ENCODE measurements around the gene PLA2G4B. TPM values are rescaled to one million over a fixed set of nuclear protein-coding genes. Genes with fewer than 3 reads are reported as not detected.

PLA2G4B gene
- total and polyA plus RNA-seq, 10 of the 15 experiments (the other 5 are each of a cell fraction or from before 2014, with no cell fraction given), result 0.22 to 6.6 (median 2.9) TPM

DNA sequence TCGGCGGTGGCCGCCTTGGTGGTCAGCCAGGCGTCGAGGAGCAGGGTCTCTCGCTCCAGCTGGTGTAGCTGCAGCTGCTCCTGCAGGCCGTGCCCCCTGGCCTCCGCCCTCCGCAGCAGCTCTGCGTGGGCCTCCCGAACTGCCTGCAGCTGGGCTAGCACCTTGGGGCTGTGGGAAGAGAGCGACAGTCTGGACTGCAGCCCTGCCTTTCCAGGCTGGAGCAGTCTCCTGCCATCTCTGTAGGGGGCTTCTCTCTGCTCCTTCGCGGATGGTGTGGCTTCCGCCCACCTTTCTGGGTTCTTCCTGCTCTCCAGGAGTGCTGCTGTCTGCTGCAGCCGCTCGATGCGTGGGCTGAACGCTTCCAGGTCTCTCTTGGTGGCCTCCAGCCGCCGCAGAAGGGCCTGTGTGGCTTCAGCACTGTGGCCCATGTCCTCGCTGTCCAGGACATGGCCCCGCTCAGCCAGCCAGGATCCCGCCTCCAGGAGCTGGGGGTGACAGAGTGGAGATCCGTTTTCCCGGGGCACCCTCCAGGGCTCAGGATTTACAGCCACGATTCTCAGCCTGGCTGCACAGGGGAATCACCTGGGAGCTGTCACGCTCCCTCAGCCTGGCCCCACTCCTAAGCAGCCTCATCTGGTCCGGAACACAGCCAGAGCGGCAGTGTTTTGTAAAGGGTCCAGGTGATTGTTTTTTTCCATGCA, 16.8 kb downstream of the PLA2G4B start (continued):
- TF ChIP-seq, protein P1, sequence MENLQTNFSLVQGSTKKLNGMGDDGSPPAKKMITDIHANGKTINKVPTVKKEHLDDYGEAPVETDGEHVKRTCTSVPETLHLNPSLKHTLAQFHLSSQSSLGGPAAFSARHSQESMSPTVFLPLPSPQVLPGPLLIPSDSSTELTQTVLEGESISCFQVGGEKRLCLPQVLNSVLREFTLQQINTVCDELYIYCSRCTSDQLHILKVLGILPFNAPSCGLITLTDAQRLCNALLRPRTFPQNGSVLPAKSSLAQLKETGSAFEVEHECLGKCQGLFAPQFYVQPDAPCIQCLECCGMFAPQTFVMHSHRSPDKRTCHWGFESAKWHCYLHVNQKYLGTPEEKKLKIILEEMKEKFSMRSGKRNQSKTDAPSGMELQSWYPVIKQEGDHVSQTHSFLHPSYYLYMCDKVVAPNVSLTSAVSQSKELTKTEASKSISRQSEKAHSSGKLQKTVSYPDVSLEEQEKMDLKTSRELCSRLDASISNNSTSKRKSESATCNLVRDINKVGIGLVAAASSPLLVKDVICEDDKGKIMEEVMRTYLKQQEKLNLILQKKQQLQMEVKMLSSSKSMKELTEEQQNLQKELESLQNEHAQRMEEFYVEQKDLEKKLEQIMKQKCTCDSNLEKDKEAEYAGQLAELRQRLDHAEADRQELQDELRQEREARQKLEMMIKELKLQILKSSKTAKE (IDR thresholded peaks at IDR 0.05; ENCODE audit: low read depth, poor library complexity, severe bottlenecking), result no peak
- no peak for TF ChIP-seq ATF7 (IDR thresholded peaks at IDR 0.05; ENCODE audit: low read depth)
- TF ChIP-seq ZNF217 (IDR thresholded peaks at IDR 0.05), result no peak
- TF ChIP-seq POLR2AphosphoS5 (IDR thresholded peaks at IDR 0.05; ENCODE audit: low read length), result no peak
- no peak for TF ChIP-seq CBFB (IDR thresholded peaks at IDR 0.05; ENCODE audit: low read depth)
- TF ChIP-seq CHD1 (IDR thresholded peaks at IDR 0.05; ENCODE audit: low read depth, low read length), result no peak
- TF ChIP-seq SPI1 (IDR thresholded peaks at IDR 0.05; ENCODE audit: borderline replicate concordance, insufficient read depth, low read depth, low read length), result no peak
- TF ChIP-seq SP1 (IDR thresholded peaks at IDR 0.05; ENCODE audit: low read depth, low read length), result no peak

DNA sequence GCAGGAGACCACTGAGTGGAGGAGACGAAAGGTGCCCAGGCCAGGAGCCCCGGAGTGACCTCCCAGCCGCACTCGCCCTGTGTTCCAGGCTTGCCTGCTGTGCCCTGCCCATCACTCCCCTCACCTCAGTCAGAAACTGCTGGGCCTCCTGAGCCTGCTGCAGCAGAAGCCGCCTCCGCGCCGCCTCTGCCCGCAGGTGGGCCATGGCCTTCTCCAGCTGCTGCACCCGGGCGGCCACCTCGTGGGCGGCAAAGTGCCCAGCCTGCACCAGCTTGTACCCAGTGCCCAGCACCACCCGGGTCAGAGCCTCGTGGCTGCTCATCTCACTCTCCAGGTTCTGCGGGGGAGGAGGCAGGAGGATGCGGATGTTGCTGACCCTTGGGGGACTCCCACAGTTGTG, 17.6 kb downstream of the PLA2G4B start:
- SMC1A ChIA-PET (ENCODE audit: uncharacterized antibody, unreplicated experiment), result no interaction called here
- ATAC-seq, result no peak
- H3K4me2 ChIP-seq (ENCODE audit: control insufficient read depth, insufficient read depth), result no peak overlapping the region
- no peak overlapping the region for H2AFZ ChIP-seq (ENCODE audit: control insufficient read depth, low read depth, low read length)
- no peak overlapping the region for H3K9ac ChIP-seq (ENCODE audit: control insufficient read depth, insufficient read depth, low read length)
- H3K79me2 ChIP-seq (ENCODE audit: control insufficient read depth, insufficient read depth, low read length), result no peaks in the 10 kb centered on the region
- no peaks in the 10 kb centered on the region for H4K20me1 ChIP-seq (ENCODE audit: control insufficient read depth, insufficient read depth)
- no peak overlapping the region for H3K27ac ChIP-seq (ENCODE audit: control insufficient read depth, insufficient read depth)
- no peaks in the 10 kb centered on the region for H3K4me1 ChIP-seq (ENCODE audit: control insufficient read depth, insufficient read depth, low read length)
- no peak for DNase-seq (ENCODE audit: low read depth, low spot score)
- no TSS peak for BruUV-seq (replicated peaks)
- H3K4me3 ChIP-seq, result no peak overlapping the region
- FAIRE-seq, result no peak
- H3K27me3 ChIP-seq (replicated peaks in 1 of 2; ENCODE audit: control insufficient read depth in 2 of 2, insufficient read depth in 2 of 2, low read length in 1 of 2), result no peaks in the 10 kb centered on the region; a peak in 1 of 4 replicates
- intact Hi-C loops (cut with micrococcal nuclease; ENCODE audit: unreplicated experiment), result no loop called here
- POLR2A ChIA-PET, result interaction anchor here (1.4 kb wide), 1 partner anchor 9 kb away, joined by 4 read pairs; no protein-coding TSS in a partner anchor
- WGBS (ENCODE audit: insufficient coverage, insufficient replicate concordance, low lambda C conversion rate, missing lambda C conversion rate), result 59% methylated on average over 16 of the region's 17 CpGs
- RAD21 ChIA-PET (ENCODE audit: unreplicated experiment), result no interaction called here
- no peaks in the 10 kb centered on the region for H3K36me3 ChIP-seq (ENCODE audit: control insufficient read depth in 2 of 2, insufficient read depth in 2 of 2, low read length in 1 of 2)
- CTCF ChIA-PET, result no interaction called here
- in situ Hi-C loops (cut with MboI), result no loop called here
- no peaks in the 10 kb centered on the region for H3K9me3 ChIP-seq (replicated peaks; ENCODE audit: control insufficient read depth, insufficient read depth, low read length)
- TF ChIP-seq, protein P2, sequence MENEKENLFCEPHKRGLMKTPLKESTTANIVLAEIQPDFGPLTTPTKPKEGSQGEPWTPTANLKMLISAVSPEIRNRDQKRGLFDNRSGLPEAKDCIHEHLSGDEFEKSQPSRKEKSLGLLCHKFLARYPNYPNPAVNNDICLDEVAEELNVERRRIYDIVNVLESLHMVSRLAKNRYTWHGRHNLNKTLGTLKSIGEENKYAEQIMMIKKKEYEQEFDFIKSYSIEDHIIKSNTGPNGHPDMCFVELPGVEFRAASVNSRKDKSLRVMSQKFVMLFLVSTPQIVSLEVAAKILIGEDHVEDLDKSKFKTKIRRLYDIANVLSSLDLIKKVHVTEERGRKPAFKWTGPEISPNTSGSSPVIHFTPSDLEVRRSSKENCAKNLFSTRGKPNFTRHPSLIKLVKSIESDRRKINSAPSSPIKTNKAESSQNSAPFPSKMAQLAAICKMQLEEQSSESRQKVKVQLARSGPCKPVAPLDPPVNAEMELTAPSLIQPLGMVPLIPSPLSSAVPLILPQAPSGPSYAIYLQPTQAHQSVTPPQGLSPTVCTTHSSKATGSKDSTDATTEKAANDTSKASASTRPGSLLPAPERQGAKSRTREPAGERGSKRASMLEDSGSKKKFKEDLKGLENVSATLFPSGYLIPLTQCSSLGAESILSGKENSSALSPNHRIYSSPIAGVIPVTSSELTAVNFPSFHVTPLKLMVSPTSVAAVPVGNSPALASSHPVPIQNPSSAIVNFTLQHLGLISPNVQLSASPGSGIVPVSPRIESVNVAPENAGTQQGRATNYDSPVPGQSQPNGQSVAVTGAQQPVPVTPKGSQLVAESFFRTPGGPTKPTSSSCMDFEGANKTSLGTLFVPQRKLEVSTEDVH (IDR thresholded peaks at IDR 0.05; ENCODE audit: low read depth, partially characterized antibody), result no peak
- TF ChIP-seq FOXM1 (IDR thresholded peaks at IDR 0.05; ENCODE audit: low read depth, low read length) (no peak), ZNF384 (IDR thresholded peaks at IDR 0.05; ENCODE audit: borderline replicate concordance, low read depth, low read length) (no peak), MYB (IDR thresholded peaks at IDR 0.05; ENCODE audit: borderline replicate concordance, low read depth, low read length) (no peak), EED (IDR thresholded peaks at IDR 0.05; ENCODE audit: low read depth) (no peak), TCF12 (IDR thresholded peaks at IDR 0.05; ENCODE audit: low read depth, low read length) (no peak)
- TF ChIP-seq, protein P3, sequence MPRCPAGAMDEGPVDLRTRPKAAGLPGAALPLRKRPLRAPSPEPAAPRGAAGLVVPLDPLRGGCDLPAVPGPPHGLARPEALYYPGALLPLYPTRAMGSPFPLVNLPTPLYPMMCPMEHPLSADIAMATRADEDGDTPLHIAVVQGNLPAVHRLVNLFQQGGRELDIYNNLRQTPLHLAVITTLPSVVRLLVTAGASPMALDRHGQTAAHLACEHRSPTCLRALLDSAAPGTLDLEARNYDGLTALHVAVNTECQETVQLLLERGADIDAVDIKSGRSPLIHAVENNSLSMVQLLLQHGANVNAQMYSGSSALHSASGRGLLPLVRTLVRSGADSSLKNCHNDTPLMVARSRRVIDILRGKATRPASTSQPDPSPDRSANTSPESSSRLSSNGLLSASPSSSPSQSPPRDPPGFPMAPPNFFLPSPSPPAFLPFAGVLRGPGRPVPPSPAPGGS (IDR thresholded peaks at IDR 0.05; ENCODE audit: borderline replicate concordance, insufficient read depth, low read depth, low read length, poor library complexity, severe bottlenecking), result no peak

All from GM12878 (cell line).